ENCODE measurements around the gene NDOR1. TPM values are rescaled to one million over a fixed set of nuclear protein-coding genes. Genes with fewer than 3 reads are reported as not detected.

The NDOR1 gene
- total RNA-seq, 2 donors from 2014 or later = 5.9 to 6.5 TPM

DNA sequence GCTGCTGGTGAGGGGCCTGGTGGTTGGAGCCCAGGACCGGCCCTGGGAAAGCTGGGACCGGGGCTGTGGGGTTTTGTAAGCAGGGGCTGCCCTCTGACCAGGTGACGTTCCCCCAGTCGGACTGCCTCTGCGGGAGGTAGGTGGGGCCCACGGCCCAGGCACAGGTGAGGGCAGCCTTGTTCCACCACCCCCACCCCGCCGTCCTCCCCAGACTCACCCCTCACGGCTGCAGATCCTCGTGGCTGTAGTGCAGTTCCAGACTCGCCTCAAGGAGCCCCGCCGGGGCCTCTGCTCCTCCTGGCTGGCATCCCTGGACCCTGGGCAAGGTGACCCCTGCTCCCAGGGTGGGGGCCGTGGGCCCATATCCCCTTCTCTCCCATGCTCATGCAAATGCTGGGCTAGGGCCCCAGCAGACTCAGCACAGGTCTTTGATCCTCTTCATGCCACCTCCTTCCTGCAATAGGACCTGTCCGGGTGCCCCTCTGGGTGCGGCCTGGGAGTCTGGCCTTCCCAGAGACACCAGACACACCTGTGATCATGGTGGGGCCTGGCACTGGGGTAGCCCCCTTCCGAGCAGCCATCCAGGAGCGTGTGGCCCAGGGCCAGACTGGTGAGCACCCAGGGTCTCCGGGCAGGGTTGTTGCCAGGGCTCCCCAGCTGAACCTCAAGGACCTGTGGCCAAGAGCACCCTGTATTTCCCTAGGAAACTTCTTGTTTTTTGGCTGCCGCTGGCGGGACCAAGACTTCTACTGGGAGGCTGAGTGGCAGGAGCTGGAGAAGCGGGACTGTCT, 9.9 kb downstream of the NDOR1 start:
- ATAC-seq (no peak), DNase-seq (no peak)
- intact Hi-C loops (cut with DNase I) = no loop called here

DNA sequence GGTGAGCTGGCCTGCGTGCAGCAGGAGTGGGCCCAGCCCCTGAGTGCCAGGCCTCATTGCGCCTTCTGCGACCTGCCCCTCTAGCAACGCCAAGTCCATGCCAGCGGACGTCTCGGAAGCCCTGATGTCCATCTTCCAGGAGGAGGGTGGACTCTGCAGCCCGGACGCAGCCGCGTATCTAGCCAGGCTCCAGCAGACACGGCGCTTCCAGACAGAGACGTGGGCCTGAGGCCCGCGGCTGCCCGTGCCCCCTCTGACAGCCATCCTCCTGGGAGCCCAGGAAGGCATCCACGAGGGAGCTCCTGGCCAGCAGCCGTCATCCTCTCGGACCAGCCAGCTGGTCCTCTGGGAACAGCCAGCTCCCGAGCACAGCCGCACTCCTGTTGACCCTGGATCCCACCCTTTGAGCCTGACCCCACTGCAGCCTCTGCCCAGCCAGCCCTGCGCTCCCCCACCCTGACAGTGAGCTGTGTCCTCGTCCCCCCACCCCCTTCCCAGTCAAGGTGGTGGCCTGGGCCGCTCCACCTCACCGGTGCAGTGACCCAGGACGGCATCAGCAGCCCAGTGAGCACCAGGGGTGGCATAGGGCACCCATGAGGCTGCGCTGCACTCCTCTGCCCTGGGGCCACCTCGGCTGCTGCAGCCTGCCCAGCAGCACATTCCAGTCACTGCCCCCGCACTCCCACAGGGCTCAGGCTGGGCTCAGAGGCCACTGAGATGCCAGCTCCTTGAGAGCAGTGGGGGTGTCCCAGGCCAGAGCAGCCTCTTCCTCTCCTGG, 10.9 kb downstream of the NDOR1 start:
- ATAC-seq = no peak
- intact Hi-C loops (cut with DNase I) = no loop called here
- DNase-seq = no peak

DNA sequence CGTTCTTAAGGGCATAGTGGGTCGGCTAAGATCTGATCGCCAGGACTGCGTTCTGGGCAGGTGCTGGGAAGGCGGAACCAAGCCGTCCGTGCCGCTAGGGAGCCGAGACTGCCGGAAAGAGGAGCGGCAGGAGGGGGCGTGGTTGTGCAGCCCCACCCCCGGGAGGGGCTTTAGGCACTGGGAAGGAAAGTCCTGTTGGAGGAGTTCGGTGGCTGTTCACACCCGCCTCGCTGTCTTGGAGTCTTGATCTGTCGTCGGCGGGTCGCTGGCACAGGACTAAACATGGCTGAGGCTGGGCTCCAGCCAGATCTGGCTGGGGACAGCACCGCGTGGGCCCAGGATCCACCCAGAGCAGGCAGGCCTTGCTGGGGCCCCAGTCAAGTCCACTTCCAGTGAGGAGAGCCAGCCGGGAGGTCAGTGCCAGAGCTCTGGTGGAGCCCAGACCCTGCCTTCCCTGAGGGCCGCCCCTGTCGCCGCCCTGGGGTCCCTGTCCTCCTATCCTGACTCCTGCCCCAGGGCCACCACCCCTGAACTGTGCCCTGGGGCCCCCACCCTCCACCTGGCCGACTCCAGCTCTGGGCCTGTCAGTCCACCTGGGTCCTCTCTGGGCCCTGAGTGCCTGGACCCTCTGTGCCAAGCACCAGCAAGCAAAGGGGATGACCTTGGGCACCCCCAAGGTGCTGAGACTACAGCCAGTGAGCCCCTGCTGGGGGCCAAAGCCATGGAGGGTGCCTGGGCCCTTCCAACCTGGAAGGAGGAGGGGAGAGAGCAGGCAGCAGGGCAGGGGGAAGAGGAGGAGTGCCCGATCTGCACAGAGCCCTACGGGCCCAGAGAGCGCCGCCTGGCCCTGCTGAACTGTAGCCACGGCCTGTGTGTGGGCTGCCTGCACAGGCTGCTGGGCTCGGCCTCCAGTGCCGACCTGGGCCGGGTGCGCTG, 12.0 kb downstream of the NDOR1 start:
- ATAC-seq (peak; percentile 33 to 70), DNase-seq (peak; percentile 69)
- intact Hi-C loops (cut with DNase I) = no loop called here

DNA sequence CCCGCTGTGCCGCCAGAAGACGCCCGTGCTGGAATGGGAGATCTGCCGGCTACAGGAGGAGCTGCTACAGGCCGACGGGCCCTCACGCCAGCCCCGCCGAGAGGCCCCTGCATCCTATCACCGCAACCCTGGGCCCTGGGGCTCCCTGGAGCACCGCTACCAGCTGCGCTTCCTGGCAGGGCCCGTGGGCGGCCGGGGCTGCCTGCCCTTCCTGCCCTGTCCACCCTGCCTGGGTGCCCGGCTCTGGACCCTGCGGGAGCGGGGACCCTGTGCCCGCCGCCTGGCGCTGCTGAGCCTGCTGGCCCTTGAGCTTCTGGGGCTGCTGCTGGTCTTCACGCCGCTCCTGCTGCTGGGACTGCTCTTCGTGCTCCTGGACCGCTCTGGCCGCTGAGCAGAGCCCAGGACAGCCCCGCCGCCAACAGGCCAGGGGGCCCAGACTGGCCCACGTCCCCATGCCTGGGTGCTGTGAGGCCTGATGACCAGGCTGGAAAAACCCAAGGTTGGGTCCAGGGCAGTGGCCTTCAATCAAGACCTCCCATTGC, 12.8 kb downstream of the NDOR1 start:
- intact Hi-C loops (cut with DNase I) = no loop called here
- ATAC-seq = no peak
- DNase-seq = no peak

DNA sequence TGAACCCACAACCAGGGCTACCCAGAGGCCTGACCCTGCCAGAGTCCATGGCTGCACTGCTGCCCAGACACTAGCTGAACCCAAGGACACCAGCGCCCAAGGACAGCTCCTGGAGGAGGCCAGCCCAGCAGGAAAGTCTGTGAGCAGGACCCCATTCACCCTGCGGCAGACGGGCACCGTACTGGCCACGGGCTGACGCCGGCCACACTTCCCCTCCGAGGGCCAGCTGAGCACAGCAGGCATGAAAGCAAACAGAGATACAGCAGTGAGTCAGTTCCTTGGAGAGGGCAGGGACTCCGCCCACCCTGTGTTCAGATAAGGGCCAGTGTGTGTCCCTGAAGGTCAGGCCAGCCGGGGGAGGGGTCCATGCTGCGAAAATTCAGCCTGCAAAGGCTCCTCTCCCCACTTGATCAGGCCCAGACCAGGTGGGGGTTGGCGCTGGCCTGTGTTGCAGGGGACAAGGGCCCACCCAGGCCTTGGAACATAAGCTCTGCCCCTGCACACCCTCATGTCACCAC, 13.3 kb downstream of the NDOR1 start:
- DNase-seq (no peak), ATAC-seq (peak in 1 of 2 donors; percentile 5)
- intact Hi-C loops (cut with DNase I) = no loop called here

DNA sequence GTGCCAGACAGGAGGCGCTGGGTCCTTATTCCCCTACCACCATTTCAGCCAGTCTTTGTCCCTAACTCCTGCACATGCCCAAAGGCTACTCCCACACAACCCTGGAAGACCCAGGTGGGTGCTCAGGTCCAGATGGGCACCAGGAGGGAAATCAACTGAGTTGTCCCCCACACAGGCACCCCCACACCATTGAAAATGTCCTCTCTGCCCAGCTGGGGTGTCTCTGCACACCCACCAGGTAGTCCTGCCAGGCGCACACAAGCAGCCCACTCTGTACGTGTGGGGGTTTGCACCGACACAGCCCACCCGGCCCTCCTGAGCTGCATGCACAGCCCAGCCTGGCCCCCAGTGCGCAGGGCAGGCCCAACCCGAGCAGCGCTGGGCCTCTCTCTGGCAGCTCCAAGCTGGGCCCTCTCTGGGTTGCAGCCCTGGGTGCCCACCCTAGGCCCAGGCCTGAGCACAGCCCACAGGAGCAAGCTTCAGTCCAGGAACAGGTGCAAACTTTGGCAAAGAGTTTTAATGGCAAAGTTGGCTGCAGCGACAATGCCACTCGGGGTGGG, 14.3 kb downstream of the NDOR1 start:
- no peak for DNase-seq
- ATAC-seq = no peak
- intact Hi-C loops (cut with DNase I) = no loop called here

DNA sequence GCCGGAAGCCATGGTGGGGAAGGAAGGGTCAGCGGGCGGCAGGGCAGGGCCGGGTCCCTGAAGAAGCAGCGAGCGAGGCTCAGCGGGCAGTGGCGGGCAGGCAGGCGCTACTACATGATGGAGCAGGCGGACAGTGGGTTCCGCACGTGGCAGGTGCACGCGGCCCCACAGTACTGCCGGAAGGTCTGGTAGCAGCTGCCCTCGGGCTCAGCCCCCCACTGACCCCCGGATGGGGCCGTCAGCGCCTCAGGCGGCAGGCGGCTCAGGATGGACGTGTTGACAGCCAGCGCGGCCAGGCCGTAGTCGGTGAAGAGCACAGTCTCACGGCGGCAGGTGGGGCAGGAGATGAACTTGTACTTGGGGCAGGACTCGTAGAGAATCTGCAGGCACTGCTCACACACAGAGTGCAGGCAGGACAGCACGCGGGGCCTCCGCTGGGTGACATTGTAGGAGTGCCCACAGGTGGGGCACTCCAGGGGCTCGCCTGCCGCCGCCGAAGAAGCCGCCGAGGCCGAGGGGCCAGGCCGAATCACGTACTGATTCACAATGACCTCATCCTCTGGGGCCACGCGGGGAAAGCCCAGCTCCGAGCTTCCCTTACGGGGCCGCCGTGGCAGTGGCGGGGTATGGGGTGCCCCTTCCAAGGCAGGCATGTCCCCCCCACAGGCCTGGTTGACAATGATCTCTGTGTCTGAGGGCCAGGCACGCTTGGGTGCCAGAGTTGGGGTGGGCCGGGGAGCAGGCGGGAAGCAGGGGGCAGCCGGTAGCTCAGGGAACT, 15.0 kb downstream of the NDOR1 start:
- DNase-seq (no peak), ATAC-seq (no peak)
- intact Hi-C loops (cut with DNase I) = no loop called here

DNA sequence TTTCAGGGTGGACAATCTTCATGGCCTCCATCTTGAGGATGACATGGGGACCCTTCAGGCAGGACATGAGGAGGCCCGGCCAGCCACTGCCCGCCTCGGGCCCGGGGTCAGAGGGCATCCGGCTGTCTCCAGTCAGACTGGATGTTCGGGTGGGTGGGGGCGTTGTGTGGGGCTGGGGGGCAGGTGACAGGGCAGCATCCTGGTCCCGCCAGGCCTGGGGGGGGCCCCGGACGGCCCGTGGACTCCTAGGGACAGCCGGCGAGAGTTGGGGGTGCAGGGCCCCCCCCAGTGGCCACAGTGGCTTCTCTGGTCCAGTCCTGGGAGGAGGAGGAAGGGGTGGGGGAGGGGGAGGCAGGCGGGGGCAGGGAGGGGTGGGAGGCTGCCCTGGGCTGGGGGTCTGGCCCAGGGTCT, 15.6 kb downstream of the NDOR1 start:
- intact Hi-C loops (cut with DNase I) = no loop called here
- DNase-seq = no peak
- no peak for ATAC-seq

DNA sequence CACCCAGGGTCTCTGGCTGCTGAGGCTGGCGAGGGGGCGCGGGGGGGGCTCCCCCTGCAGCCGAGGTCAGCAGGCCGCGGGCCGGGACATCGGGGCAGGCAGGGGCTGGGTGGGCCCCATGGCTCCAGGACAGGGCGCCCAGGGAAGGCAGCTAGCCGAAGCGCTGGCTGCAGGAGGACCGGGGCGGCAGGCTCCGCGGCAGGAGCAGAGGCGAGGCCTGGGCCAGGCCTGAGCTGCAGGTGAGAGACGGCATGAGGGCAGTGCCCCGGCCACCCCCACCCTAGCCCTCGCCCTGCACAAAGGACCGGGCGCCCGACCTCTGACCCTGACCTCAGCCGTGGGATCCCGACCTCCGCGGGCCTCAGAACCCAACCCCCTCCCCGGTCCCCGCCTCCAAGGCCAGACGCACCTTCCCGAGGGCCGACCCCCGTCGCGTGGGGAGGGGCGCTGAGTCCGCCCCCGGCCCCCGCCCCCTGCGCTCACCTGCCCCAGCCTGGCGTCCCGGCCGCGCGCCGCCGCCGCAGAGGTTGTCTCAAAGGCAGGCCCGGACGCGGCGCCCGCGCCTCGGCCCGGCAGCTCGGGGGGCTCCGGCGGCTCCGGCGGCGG, 16.1 kb downstream of the NDOR1 start:
- DNase-seq (no peak), ATAC-seq (no peak)
- intact Hi-C loops (cut with DNase I) = no loop called here

DNA sequence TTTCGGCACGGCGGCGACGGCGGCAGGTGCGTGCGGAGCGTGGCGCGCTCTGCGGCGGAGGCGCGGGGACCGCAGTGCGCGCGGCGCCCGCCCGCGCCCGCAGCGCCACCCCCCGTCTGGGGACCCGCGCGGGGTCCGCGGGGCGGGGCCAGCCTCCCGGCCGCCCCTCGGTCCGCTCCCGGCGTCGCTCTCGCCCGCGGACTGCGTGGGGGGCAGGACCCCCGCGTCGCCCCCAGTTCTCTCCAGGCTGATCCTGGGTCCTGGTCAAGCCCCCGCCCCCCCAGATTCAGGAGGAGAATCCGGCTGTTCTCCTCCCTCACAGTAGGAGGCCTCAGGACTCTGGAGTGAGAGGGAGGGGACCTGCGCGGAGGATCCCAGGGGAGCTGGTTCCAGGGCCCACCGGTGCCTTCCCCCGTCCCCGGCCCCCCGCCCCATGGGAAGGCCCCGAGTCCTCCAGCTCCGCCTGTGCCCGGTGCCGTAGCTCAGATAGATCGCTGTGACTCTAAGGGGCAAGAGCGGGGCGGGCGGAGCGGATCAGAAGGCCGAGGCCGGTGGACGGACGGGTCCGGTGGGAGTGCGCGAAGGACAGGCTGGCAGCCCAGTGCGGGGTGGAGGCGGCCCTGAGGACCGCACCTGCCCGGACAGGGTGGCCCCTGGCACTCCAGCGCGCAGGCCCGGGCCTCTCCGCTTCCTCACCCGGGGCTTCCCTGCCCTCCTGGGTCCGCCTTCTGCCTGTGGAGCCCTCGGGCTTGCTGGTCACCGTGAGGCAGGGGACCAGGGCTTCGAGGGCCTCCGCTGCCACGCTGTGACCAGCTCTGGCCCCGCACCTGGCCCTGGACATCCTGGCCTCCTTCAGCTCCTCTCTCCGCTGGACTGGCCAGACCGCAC, 16.9 kb downstream of the NDOR1 start, which contains the start of gene RNF208:
Gene RNF208, minus strand, starts transcription at position 51 of the 888 bp plus-strand sequence. CDS start 1,028 bp downstream, outside the sequence.
- ATAC-seq (peak; percentile 4 to 12), DNase-seq (no peak)
- intact Hi-C loops (cut with DNase I) = no loop called here

DNA sequence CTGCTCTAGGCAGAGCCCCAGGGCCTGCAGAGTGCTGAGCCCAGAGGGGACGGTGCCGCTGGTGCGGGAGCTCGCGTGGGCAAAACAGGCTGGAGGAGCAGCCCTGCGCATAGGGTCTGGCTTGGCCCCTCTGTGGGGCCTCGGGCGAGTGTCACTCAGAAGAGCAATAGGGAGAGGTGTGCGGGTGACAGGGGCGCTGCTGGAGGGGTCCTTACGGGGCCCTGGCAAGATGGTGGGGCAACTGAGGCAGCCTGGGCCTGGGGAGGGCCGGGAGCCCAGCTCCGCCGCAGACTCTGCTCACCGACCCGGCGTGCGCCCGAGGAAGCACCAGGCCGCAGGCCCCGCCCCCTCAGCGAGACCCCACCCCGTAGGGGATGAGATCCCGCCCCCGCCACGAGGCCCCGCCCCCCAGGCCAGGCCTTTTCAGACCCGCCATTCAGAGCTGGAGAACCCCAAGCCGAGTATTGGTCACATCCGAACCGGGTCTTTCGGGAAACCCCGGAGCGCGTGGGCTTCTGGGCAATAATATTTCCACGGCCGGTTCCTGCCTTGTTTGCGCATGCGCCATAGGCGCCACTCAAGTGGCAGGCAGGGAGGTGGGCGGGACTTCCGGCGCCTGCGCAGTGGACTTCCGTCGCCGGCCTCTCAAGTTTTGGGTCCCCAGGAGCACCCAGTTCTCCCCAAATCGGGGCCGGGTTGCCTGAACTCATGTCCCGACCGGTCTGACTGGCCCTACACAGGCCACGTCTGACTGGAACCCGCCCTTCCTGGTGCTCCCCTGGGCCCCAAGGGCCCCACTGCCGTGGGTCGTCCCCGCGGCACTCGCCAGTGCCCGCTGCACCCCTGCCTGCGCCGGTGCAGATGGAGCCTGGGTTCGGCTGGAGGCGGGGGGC, 17.8 kb downstream of the NDOR1 start:
- ATAC-seq (peak; percentile 93 to 95), DNase-seq (peak; percentile 99)
- intact Hi-C loops (cut with DNase I) = no loop called here

DNA sequence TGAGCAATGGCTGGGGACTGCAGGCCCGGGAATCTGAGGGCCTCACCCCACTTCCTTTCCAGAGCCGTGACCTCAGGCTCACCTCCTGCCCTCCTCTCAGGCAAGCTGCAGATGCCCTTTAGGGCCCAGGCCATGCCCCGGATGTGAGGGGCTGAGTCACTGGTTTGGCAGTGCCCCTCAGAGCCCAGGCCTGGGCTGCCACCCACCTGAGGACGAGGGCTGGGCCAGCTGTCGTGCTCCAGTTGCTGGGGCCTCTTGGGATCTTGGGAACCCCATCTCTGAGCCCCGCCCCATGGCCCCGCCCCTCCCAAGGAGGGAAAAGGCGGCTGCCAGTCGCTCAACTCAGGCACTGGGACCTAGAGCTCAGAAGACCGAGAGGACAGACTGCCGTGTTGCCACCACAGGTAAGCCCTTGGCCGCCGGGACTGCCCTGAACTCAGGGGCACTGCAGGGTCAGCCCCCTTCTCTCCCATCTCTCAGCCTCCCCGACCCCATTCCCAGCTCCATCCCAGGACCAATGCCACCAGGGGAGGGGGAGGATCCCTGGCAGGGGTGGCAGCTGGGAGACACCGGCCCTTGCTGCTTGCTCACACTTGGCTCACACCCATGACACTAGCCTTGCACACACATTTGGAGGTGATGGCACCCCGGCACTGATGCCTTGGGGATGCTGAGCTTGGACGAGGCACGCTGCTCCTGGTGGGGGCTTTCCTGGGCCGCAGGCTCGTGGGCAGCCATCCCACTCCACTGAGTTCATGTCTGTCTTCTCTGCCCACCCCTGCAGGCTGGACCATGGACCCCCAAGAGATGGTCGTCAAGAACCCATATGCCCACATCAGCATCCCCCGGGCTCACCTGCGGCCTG, 19.6 kb downstream of the NDOR1 start, which contains the start of gene CYSRT1:
Gene CYSRT1, plus strand, starts transcription at position 345 of the 865 bp plus-strand sequence. Its CDS starts 448 bp downstream, at position 793.
- ATAC-seq (no peak), DNase-seq (no peak)
- intact Hi-C loops (cut with DNase I) = loop anchor here in 1 of 2 donors (5.0 kb wide), 1 partner anchor 103 kb away; no protein-coding TSS in a partner anchor

DNA sequence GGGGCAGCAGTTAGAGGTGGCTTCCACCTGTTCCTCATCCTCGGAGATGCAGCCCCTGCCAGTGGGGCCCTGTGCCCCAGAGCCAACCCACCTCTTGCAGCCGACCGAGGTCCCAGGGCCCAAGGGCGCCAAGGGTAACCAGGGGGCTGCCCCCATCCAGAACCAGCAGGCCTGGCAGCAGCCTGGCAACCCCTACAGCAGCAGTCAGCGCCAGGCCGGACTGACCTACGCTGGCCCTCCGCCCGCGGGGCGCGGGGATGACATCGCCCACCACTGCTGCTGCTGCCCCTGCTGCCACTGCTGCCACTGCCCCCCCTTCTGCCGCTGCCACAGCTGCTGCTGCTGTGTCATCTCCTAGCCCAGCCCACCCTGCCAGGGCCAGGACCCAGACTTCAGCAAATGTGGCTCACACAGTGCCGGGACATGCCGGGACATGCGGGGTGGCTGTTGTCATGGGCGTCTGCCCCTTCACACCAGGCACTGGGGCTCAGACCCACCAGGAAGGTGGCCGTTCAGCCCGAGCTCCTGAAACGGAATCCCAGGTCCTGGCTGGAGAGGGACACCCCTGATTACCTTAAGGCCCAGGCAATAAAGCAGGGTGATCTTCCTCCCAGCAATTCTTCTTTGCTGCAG, 20.3 kb downstream of the NDOR1 start:
- DNase-seq = no peak
- intact Hi-C loops (cut with DNase I) = loop anchor here in 1 of 2 donors (5.0 kb wide), 1 partner anchor 104 kb away; no protein-coding TSS in a partner anchor

More for the DNA sequence above, 20.3 kb downstream of the NDOR1 start:
- no peak for ATAC-seq

Data from left cardiac atrium (tissue), 4 donors.